Activated effector memory CD4-positive, alpha-beta T cell treated with Interleukin-2 at 50 U/mL for 16 hours (primary cell): ENCODE measurements around the gene SEPTIN6.

Source experiments
- DNase-seq: peaks from one replicate; pipeline ENCODE4 v3.0.0-alpha.2; 2020

SEPTIN6 gene

DNA sequence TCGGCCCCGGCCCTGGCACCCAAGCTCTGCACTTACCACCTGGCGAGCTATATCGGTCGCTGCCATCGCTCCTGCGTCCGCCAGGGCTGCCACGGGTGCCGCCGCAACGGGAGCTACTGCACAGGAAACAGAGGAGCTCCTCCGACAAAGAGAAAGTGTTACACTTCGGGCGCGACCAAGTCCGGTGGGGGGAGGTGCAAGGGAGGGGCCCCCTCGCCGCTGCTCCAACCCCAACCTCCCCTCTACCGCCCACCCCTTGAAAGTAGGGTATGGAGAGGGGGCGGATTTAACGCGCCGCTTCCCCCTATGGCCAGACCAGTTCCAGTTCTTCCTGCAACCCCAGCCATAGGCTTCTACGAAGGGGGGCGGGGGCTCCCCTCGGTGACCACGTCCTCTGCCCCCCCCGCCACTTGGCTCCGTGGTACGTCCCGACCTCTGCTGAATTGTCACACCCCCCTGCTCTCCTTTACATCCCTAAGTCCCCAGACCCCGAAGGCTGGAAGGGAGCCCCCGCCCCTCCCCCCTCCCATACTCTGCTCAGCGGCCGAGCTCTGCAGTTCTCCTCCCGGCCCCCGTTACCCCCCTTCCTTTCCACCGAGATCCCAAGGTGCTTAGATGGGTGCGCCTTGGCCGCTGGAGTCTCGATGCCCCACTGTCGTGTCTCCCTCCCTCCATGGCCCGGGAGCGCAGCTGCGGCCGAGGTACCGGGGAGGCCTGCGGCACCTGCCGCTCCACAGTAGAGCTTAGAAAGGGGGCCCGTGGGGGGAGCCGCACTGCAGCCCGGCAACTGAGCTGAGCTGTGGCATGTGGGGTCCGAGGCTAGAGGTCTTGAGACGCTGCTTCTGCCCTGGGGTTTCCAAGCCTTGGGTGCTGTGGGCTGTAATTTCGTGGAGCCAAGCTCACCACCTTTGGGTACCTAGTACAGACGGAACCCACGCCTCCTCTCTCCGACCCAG lies at the start of gene SEPTIN6:
Gene SEPTIN6, minus strand, starts transcription at position 129 of the 956 bp plus-strand sequence. Its CDS starts 63 bp downstream, at position 66.
- peak; percentile 77 for DNase-seq

- DNase-seq: no peak
Observed at GRCh38 chrX:119738742-119739141, 45.8 kb upstream of the SEPTIN6 start.

GRCh38 chrX:119736206-119736764 lies 43.3 kb upstream of the SEPTIN6 start:
- no peak for DNase-seq

- DNase-seq: no peak
Observed at GRCh38 chrX:119735467-119735866, 42.5 kb upstream of the SEPTIN6 start.

GRCh38 chrX:119734897-119735339 lies 42.0 kb upstream of the SEPTIN6 start:
- no peak for DNase-seq

DNA sequence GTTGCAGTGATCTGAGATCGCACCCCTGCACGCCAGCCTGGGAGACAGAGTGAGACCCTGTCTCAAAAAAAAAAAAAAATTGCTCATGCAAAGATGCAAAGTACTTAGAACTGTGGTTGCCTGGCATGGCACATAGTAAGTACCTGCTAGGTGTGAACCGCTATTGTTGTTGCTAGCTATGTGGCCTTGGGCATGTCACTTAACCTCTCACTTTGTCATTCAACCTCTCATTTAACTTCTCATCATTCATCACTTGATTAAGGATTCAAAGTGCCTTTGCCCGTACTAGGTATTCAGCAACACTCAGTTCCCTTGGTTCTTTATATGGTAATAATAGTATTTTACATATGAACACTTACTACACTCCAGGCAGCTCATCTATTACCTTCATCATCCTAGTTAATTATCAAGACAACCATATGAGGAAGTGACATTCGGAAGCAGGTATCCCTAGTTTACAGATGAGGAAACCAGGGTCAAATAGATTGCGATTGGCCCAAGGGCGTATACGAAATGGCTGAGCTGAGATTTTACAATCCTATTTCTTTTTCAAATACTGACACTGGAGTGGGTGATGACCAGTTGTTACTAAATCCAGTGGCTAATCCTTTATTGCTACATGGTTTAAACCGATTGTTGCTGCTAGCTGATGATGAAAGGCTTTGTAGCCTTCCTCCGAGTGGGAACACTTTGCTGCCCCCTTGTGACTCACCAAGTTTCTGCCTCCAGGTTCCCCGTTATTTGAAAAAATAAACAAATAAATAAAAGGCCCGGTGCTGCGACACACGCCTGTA lies 36.6 kb upstream of the SEPTIN6 start:
- DNase-seq: peak; percentile 42

- DNase-seq: no peak
Observed at GRCh38 chrX:119728487-119728886, 35.5 kb upstream of the SEPTIN6 start.

DNA sequence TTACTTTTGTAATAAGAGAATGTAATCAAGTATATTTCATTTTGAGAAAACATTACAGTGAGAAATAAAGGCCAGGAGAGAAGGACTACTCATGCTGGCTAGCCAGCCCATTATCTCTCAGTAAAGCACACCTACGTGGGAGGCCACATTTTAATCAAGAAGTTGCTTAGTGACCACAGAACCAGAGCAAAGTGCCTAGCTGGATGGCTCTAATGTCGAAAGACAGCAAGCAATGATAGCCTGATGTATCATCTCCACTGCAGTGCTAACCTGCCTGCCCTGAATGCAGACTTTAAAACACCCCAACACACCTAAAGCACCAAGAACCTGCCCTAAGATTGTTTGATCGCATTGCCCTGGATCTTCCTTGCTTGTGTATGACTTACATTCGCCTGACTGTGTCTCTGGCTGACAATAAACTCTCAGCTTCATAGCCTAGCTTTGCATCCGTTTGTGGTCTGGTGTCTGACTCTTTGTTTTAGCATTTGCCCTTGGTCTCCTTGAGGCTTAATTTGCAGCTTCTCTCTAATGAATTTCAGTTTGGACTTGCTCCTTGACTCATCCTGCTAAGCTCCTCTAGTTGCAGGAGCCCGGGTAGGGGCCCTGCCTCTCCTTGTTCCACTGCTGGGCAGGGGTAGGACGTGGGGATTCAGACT lies 34.1 kb upstream of the SEPTIN6 start:
- DNase-seq: peak; percentile 3

- no peak for DNase-seq
Observed at GRCh38 chrX:119721926-119722325, 29.0 kb upstream of the SEPTIN6 start.

DNA sequence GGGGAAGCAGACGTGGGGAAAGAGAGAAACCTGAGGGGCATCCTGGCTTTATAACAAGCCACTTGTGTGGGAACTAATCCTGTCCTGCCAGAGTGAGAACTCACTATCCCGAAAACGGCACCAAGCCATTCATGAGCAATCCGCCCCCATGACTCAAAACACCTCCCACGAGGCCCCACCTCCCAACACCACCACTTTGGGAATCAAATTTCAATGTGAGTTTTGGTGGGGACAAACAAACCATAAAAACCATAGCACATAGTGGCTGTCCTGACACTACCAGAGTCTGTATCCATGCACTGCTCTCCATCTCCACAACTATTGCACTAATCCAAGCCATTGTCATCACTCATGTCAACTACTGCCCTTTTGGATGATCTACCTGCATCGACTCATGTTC lies 28.5 kb upstream of the SEPTIN6 start:
- DNase-seq: no peak

DNA sequence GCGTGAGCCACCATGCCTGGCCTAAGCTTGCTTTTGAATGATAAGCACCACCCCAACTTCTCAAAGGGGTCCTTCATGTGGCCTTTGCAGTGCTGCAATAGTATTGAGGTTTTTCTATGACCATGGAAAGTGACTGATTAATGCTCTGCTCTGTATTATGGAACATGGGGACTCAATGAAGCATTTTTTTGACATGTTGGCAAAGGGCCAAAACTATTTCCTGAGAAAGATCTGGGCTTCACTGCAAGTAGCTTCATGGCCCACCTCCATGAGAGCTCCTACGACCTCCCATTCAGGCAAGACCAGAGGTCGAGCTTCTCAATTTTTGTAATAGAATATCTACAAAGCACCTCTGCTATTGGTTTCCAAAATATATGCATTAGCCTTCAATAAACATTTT lies 16.7 kb upstream of the SEPTIN6 start:
- DNase-seq: no peak

DNA sequence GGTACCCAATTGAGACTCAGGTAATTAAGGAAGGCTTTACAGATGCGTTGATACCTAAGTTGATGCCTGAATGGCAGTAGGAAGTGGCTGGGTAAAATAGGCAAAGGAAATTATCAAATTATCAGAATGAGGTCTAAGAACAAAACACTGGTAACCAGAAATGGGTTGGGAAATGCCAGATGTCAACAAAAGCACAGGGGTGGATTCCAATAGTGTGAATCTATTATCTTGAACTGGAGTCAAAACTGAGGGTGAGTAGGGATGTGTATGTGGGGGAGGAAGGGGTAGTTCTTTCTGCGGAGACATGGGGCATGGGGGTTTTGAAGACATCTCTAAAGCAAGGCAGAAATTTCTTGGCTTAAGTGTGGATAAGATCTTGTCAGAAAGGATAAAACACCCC lies 16.0 kb upstream of the SEPTIN6 start:
- DNase-seq: no peak

GRCh38 chrX:119706616-119707015 lies 13.6 kb upstream of the SEPTIN6 start:
- no peak for DNase-seq

DNA sequence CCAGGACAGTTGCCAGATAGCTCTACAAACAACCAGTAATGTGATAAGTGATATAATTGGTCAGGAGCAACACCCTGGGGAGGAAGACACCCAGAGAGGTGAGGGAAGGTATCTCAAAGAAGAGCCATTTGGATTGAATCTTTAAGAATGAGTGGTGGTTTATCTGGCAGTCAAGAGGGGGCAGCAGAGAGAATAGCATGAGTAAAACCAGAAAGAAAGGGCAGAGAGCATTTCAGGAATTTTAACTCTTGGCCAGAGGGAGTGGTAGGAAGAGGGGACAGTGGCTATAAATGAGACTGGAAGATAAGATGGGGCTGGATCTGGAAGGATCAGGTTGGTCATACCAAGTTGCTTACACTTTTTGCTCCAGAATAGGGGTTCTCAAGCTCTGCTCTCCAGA lies 5.9 kb upstream of the SEPTIN6 start:
- no peak for DNase-seq

- no peak for DNase-seq
Observed at GRCh38 chrX:119696251-119696890, 3.4 kb upstream of the SEPTIN6 start.

DNA sequence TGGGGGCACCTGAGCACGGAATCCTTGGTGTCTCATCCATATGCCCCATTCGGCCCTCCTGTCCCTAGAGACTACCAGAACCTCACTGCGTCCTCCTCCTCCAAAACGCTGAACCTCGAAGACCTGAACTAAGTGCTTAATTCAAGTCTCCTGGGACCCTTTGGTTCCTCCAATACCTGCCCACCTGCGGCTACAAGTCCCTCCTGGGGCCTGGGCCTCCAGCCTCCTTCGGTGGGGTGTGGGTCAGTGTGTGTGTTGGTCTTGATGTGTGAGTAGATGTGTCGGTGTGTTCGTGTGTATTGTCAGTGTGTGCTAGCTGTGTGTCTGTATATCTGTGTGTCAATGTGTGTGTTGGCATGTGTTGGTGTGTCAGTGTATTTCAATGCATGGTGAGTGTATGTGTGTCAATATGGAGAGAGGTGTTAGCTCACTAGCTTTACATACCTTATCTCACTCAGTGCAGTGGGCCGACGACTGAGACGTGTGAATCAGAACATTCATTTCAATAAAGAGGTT lies 2.6 kb upstream of the SEPTIN6 start:
- DNase-seq: no peak

DNA sequence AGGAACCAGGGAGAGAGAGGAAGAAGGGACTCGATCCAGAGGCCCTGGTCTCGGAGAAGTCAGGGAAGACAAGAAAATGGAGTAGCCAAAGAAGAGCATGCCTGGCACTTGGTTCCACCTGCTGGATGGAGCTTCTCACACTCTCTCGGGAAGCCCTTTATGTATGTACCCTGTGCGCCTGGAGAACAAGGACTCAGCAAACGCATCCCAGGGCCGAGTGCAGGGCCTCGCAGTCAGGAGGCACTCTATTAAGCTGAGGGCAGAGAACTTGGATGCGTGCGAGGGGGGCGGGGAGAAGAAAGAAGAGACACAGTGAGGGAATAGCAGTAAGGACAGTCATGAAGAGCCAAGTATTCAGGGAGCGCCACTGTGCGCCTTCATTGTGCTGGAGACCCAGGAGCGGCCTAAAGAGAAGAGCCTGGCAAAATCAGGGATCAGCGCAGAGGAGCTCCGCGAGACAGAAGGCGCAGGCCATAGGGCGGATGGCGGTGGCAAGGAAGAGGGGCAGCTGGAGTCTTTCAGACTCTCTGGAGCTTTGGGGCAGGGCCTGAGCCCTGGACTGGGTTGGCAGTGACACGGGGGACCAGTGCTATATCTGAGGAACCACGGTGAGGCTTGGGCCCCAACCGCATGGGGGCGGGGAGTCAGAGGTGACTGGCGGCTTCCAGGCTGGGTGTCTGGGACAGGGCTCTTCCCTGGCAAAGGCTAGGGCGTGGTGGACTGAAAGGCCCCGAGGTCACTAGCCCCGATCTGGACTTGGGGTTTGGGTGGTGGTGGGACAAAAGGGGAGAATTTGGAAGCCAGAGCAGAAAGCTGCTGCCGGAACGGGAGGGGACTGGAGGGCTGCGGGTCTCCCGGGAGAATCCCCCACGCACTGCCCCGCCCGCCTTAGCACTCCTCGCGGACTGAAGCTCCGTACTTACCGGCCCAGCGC lies 1.9 kb upstream of the SEPTIN6 start:
- DNase-seq: no peak

DNA sequence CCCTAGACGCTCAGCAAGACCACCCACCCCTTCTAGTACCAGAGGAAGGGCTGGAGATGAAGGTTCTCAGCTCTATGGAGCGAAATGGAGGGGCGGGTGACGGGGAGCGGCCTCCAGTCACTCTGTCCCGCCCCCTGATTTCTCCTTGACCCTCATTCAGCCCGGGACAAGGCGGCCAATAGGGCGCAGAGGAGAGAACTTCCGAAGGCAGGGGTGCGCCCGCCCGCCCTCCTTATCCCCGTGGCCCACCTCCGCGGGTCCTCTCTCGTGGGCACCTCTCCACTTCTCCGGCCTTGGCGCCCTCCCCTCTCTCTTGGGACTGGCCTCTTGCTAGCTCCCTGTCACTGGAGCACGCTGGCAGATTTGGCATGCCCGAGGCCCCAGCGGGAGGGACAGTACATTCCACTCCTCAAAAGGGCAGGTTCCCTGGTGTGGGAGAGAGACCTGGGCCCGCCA lies 1.1 kb upstream of the SEPTIN6 start:
- no peak for DNase-seq

- DNase-seq: peak; percentile 38
Observed at GRCh38 chrX:119692191-119693039, 553 bp downstream of the SEPTIN6 start.
